Fibroblast of pulmonary artery (primary cell): ENCODE results near the gene SGCD.

Experiments used
- DNase-seq: peaks from one replicate; pipeline ENCODE4 v3.0.0-alpha.2; 2010; ENCODE audit warnings: low read depth
- H3K4me3 ChIP-seq: replicated peaks from 2 replicates; pipeline ENCODE4 v1.5.1; 2011; ENCODE audit warnings: low read depth, mild to moderate bottlenecking, control low read depth, low read length, moderate library complexity
- TF ChIP-seq, protein P1 (sequence below): IDR thresholded peaks from 2 replicates; pipeline ENCODE4 v1.5.1; 2011; ENCODE audit warnings: mild to moderate bottlenecking, control low read depth, low read length, inconsistent platforms; ENCODE audit errors: missing control alignments

Gene SGCD

GRCh38 chr5:156741516-156741915 is 414.6 kb downstream of the SGCD start:
- no peak overlapping the region for H3K4me3 ChIP-seq
- TF ChIP-seq, protein P1, sequence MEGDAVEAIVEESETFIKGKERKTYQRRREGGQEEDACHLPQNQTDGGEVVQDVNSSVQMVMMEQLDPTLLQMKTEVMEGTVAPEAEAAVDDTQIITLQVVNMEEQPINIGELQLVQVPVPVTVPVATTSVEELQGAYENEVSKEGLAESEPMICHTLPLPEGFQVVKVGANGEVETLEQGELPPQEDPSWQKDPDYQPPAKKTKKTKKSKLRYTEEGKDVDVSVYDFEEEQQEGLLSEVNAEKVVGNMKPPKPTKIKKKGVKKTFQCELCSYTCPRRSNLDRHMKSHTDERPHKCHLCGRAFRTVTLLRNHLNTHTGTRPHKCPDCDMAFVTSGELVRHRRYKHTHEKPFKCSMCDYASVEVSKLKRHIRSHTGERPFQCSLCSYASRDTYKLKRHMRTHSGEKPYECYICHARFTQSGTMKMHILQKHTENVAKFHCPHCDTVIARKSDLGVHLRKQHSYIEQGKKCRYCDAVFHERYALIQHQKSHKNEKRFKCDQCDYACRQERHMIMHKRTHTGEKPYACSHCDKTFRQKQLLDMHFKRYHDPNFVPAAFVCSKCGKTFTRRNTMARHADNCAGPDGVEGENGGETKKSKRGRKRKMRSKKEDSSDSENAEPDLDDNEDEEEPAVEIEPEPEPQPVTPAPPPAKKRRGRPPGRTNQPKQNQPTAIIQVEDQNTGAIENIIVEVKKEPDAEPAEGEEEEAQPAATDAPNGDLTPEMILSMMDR = no peak

DNA sequence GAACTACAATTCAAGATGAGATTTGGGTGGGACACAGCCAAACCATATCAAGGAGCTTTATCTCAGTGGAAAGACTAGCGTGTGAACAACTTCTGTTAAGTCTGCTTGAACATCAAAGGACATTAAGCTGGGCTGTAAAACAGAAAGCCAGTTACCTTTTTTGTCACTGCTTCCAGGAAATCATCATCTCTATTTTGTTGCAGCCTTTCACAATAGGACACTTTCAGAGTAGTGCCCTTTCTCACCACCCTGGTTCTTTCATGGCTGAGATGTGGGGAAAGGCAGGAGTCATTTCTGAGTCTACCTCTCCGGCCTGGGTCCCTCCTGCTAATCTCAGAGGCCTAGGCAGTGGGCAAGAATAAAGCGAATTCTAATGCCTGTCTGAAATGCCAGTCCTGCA is 426.9 kb downstream of the SGCD start:
- TF ChIP-seq, protein P1 = no peak
- no peak for DNase-seq
- no peak overlapping the region for H3K4me3 ChIP-seq

More at GRCh38 chr5:156741516-156741915, 414.6 kb downstream of the SGCD start:
- no peak for DNase-seq

DNA sequence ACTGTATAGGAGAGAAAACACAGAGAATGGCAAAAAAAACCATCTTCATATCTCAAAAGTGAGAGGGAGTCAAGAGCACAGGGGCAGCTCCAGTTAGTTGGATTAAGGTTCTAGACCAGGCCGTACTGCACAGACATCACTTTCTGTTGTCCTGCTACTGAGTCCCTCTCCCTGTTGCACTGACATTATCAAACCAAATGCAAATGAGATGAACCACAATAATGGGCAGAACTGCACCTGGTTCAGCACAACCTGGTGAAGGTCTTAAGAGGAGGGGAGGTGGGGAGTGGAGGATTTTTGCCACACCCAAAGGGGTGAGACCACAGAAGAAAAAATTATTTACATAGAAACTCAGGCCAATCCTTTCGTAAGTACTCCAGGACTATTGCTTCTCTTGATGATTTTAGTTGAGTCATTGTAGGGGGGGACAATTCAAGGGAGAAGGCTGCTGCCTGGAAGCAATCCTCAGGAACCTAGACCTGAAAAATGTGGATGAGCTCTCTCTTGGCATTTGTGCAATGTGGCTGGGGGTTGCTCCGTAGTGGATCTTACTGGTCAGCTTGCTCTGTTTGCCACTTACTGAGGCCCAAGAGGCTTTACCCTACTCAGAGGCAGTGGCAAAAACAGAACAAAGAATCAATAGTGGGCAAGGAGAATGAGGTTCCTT is 428.6 kb downstream of the SGCD start:
- H3K4me3 ChIP-seq = no peak overlapping the region
- TF ChIP-seq, protein P1 = no peak
- no peak for DNase-seq

DNA sequence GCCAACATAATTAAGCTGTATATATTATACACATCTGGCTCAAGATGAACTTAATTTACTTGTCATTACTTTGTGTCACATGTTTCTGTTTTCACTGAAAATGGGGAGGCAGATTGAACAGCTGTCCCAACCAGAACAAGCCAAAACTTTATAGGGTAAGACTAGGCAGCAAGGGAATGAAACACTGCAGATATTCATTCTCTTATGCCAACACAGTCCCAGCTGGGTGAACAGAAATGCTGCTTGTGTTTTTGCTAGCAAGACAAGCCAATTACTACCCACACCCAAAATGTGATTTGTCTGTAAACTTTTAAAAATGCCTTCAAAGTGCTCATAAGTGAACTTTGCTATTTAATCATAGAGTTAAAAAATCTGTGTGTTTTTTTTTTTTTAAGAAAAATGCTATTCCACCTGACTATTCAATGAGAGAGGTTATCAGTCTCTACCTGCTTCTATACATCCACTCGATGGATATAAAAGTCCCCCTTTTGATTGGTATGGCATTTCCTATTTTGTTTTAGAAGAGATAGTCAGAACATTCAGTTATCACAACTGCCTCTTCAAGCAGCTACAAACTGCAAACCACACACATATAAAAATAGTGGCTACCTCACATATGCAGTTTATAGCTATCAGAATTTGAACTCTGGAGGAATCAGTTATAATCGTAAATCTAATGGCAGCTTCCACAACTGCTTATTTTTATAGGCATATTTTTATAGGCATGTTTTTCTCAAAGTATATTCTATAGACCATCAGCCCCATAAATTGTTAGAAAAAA is 431.2 kb downstream of the SGCD start:
- no peak for DNase-seq
- TF ChIP-seq, protein P1 = no peak
- H3K4me3 ChIP-seq = no peak overlapping the region

GRCh38 chr5:156759156-156759555 is 432.2 kb downstream of the SGCD start:
- TF ChIP-seq, protein P1 = no peak
- DNase-seq = no peak
- H3K4me3 ChIP-seq = no peak overlapping the region

DNA sequence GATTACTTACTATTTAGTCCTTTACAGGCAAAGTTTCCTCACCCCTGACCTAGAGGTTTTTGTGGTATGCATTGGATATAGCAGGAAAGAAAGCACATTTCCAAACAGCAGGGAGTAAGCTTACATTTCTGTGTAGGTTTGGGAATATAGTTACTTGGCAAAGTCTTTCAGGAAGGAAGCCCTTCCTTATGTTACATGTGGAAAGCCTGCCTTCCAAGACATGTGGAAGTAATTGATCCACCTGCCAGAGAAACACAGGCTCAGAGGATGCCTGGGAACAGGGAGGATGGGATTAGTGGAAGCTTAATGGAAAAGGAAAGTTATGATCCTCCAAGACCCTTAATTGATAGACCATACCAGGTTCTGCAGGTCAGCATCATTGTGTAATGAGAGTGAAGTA is 435.8 kb downstream of the SGCD start:
- TF ChIP-seq, protein P1 = no peak
- no peak overlapping the region for H3K4me3 ChIP-seq
- no peak for DNase-seq
